NCI-H146 (cell line): ENCODE data around the gene LMX1B.

Experiments used
- DNase-seq: peaks from one replicate; lab custom pipeline; 2025; lab: John Stamatoyannopoulos, UW

Gene LMX1B

GRCh38 chr9:126658201-126658825, 44.6 kb downstream of the LMX1B start:
- no peak for DNase-seq

- no peak for DNase-seq
Measured at GRCh38 chr9:126658956-126659555, 45.3 kb downstream of the LMX1B start.

- DNase-seq: no peak
Measured at GRCh38 chr9:126661122-126661520, 47.4 kb downstream of the LMX1B start.

- peak; percentile 55 for DNase-seq
Measured at GRCh38 chr9:126661521-126662251, 48.0 kb downstream of the LMX1B start.

GRCh38 chr9:126663661-126664072, 49.9 kb downstream of the LMX1B start:
- DNase-seq: no peak

- DNase-seq: no peak
Measured at GRCh38 chr9:126664900-126665643, 51.3 kb downstream of the LMX1B start.

GRCh38 chr9:126665644-126666035, 51.9 kb downstream of the LMX1B start:
- no peak for DNase-seq

- no peak for DNase-seq
Measured at GRCh38 chr9:126666155-126666803, 52.6 kb downstream of the LMX1B start.

GRCh38 chr9:126667190-126668055, 53.7 kb downstream of the LMX1B start:
- no peak for DNase-seq

- DNase-seq: no peak
Measured at GRCh38 chr9:126668058-126668457, 54.3 kb downstream of the LMX1B start.

- no peak for DNase-seq
Measured at GRCh38 chr9:126669108-126669507, 55.4 kb downstream of the LMX1B start.

GRCh38 chr9:126670270-126670669, 56.5 kb downstream of the LMX1B start:
- DNase-seq: no peak

- DNase-seq: no peak
Measured at GRCh38 chr9:126671381-126671831, 57.7 kb downstream of the LMX1B start.

- no peak for DNase-seq
Measured at GRCh38 chr9:126671983-126672382, 58.3 kb downstream of the LMX1B start.

- no peak for DNase-seq
Measured at GRCh38 chr9:126672634-126673284, 59.0 kb downstream of the LMX1B start.

- DNase-seq: peak; percentile 88
Measured at GRCh38 chr9:126673689-126674364, 60.1 kb downstream of the LMX1B start.

- no peak for DNase-seq
Measured at GRCh38 chr9:126674365-126675146, 60.8 kb downstream of the LMX1B start.

GRCh38 chr9:126675147-126675467, 61.4 kb downstream of the LMX1B start:
- DNase-seq: no peak

GRCh38 chr9:126676102-126676684, 62.5 kb downstream of the LMX1B start:
- no peak for DNase-seq
